Myometrial cell (primary cell): ENCODE data around the gene GNGT1. TPM values are rescaled to one million over a fixed set of nuclear protein-coding genes. Genes with fewer than 3 reads are reported as not detected.

Source experiments
- total RNA-seq: library from RNA; depleted of rRNA; stranded (reverse); fragments of >200 nt; gene quantifications from 2 replicates; pipeline ENCODE4 v1.2.3, GENCODE V29; 2015

The GNGT1 gene
- not detected in 2 replicates for total RNA-seq

DNA sequence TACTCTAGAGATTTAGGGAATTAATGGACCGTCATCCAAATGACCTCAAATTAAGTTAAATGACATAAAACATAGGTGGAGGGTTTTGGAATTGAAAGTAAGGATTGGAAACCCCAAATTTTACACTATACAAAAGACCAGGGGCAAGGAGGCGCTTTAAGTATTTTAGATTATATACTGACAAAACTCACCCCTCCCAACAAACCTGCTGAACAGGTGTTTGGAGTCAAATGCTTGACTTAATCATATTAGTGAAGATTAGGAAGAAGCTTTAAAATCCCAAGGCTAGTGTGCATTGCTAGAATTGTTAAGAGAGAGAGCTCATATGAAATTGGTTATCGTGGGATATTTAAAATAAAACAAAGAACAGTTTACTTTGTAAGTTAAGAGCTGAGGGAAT, at the start of gene GNGT1:
Gene GNGT1, plus strand, starts transcription at position 301 of the 400 bp plus-strand sequence. CDS start 180 bp downstream, outside the sequence.

DNA sequence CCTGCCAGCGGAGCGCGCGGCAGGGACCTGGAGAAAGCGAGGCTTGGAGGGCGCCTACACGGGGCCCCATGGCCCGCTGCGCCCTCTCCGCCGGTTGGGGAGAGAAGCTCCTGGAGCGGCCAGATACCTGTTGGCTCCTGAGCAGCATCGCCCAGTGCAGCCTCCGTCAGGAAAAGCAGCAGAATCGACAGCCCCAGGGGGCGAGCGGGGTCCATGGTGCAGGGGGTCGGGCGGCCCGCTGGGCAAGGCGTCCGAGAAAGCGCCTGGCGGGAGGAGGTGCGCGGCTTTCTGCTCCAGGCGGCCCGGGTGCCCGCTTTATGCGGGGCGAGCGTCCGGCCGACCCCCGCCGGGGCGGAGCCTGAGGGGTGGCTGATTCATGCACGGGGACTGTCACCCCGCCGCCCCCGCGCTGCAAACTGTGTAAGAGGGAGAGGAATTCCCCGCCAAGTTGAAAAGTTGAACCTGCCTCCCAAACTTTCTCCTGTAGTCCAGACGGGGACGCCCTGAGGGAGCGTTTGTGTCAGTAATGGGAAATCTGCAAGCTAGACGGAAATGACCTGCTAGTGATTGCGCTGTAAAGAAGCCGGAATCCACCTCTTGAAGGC, 15.8 kb upstream of the GNGT1 start, which contains the start of gene TFPI2:
Gene TFPI2, minus strand, starts transcription at position 290 of the 605 bp plus-strand sequence. Its CDS starts 75 bp downstream, at position 215.

GRCh38 chr7:93921607-93922566, 15.5 kb downstream of the GNGT1 start, which contains the start of gene GNG11:
Gene GNG11, plus strand, starts transcription at chr7:93921735. Its CDS starts 403 bp downstream, at chr7:93922138.

Other genes with a start within 250 kb of the GNGT1 start
- 528 and 763 TPM in 2 replicates for gene TFPI2, start 15.8 kb upstream of the GNGT1 start, total RNA-seq
- gene GNG11, start 15.2 kb downstream of the GNGT1 start, total RNA-seq: 59.0 and 69.8 TPM in 2 replicates
- 37.9 and 50.5 TPM in 2 replicates for gene BET1, start 97.8 kb downstream of the GNGT1 start, total RNA-seq